H1 (cell line): ENCODE measurements around the gene HELT.

Experiments
- ASH2L ChIP-seq: fragments of 200-600, 300-600 bp; sonication (generic); IDR thresholded peaks from one replicate; pipeline ENCODE4 v1.7.1; 2017; ENCODE audit warnings: low read length
- CHD1 ChIP-seq: IDR thresholded peaks from 2 replicates; pipeline ENCODE4 v1.6.1; 2012; ENCODE audit warnings: low read depth, low read length, improper control_type of control experiment
- CHD2 ChIP-seq: IDR thresholded peaks from 2 replicates; pipeline ENCODE4 v1.6.1; 2012; ENCODE audit warnings: low read length, improper control_type of control experiment
- HDAC2 ChIP-seq, 2 experiments: fragments of 300-600 bp in 1 of 2; sonication (generic) in 1 of 2; IDR thresholded peaks; 2 replicates each; pipeline ENCODE4 v1.6.1; 2011 to 2012; ENCODE audit warnings: low read depth in 2 of 2, low read length in 2 of 2, mild to moderate bottlenecking in 2 of 2, moderate library complexity in 2 of 2, borderline replicate concordance in 1 of 2, inconsistent platforms in 1 of 2
- JUND ChIP-seq: IDR thresholded peaks from 2 replicates; pipeline ENCODE4 v1.6.1; 2011; ENCODE audit warnings: mild to moderate bottlenecking, improper control_type of control experiment, low read length
- POLR2AphosphoS5 ChIP-seq: IDR thresholded peaks from 2 replicates; pipeline ENCODE4 v1.6.1; 2011; ENCODE audit warnings: low read depth, low read length
- SIN3A ChIP-seq, 2 experiments: IDR thresholded peaks in 1 of 2; conservative IDR thresholded peaks in 1 of 2; 2 replicates each; pipeline ENCODE4 v1.6.1; 2011 to 2012; ENCODE audit warnings: low read length in 2 of 2, improper control_type of control experiment in 1 of 2, low read depth in 1 of 2, mild to moderate bottlenecking in 1 of 2
- ZNF274 ChIP-seq: IDR thresholded peaks from 2 replicates; pipeline ENCODE4 v1.7.0; 2012; ENCODE audit warnings: low read length, borderline replicate concordance; ENCODE audit errors: extremely low read depth
- TF ChIP-seq, protein P1 (sequence below), 3 experiments: IDR thresholded peaks; 1 replicate in 2 of 3; 2 replicates in 1 of 3; pipeline versions ENCODE4 v1.5.1 to v1.6.1; 2011; ENCODE audit warnings: low read length in 3 of 3, mild to moderate bottlenecking in 3 of 3, inconsistent platforms in 2 of 3, low read depth in 1 of 3, moderate library complexity in 1 of 3; ENCODE audit not compliant: insufficient read depth in 1 of 3; ENCODE audit errors: control extremely low read depth in 1 of 3
- TF ChIP-seq, protein P2 (sequence below): IDR thresholded peaks from 2 replicates; pipeline ENCODE4 v1.6.1; 2012; ENCODE audit warnings: inconsistent platforms

DNA sequence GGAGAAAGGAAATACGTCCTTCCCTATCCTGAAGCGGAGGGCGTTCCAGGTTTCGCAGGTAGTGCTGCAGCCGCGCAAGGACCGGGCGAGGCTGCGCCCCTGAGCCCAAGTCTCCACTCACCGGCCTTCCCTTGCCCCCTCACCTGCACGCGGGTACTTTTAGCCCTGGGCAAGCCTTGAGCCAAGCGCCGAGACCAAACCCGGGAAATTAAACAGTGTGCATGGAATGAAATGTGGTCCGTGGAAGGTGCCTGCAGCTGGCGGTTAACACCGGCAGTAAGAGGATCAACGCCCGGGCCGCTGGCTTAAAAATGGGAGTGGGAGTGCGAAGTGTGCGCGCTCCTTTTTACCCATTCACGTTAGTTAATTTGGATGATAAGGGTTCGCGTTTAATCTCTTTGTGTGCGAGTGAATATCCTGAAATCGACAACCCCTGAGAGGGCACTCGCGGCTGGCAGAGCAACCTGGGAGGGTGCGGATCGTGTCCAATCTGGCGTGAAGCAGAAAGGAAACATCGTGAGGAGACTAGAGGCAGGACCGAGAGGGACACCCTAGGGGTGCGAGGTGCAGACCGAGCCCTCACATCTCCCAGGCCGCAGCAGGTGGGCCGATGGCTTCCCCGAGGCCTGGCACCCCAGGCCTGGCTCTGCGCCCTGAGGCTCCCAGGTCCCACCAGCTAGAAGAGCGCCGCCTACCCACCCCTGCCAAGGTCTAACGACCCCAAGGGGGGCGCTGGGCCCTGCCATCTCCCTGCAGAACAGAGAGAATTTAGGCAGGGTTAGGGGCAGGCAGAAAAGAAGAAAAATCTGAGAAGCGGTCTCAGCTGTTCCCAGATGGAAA is 2.0 kb upstream of the HELT start:
- TF ChIP-seq, protein P1, sequence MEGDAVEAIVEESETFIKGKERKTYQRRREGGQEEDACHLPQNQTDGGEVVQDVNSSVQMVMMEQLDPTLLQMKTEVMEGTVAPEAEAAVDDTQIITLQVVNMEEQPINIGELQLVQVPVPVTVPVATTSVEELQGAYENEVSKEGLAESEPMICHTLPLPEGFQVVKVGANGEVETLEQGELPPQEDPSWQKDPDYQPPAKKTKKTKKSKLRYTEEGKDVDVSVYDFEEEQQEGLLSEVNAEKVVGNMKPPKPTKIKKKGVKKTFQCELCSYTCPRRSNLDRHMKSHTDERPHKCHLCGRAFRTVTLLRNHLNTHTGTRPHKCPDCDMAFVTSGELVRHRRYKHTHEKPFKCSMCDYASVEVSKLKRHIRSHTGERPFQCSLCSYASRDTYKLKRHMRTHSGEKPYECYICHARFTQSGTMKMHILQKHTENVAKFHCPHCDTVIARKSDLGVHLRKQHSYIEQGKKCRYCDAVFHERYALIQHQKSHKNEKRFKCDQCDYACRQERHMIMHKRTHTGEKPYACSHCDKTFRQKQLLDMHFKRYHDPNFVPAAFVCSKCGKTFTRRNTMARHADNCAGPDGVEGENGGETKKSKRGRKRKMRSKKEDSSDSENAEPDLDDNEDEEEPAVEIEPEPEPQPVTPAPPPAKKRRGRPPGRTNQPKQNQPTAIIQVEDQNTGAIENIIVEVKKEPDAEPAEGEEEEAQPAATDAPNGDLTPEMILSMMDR (IDR thresholded peaks at IDR 0.05; ENCODE audit: control extremely low read depth in 1 of 3, insufficient read depth in 1 of 3, low read depth in 1 of 3, low read length in 3 of 3), result no peak
- TF ChIP-seq JUND, result no peak
- TF ChIP-seq SIN3A (conservative IDR thresholded peaks at IDR 0.05 in 1 of 2, IDR thresholded peaks at IDR 0.05 in 1 of 2; ENCODE audit: low read depth in 1 of 2, low read length in 2 of 2), result no peak
- TF ChIP-seq ZNF274, result no peak
- TF ChIP-seq, protein P2, sequence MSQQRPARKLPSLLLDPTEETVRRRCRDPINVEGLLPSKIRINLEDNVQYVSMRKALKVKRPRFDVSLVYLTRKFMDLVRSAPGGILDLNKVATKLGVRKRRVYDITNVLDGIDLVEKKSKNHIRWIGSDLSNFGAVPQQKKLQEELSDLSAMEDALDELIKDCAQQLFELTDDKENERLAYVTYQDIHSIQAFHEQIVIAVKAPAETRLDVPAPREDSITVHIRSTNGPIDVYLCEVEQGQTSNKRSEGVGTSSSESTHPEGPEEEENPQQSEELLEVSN, result no peak
- TF ChIP-seq HDAC2 (IDR thresholded peaks at IDR 0.05; ENCODE audit: borderline replicate concordance in 1 of 2, low read depth in 2 of 2, low read length in 2 of 2), result no peak; a peak in 1 of 4 replicates
- TF ChIP-seq POLR2AphosphoS5, result no peak
- TF ChIP-seq CHD2, result no peak
- TF ChIP-seq ASH2L, result peak; percentile 72
- TF ChIP-seq CHD1, result no peak
